NCI-H1417 treated with DMSO at 0.1 percent for 48 hours (cell line): Measurements from ENCODE around the gene PTGFRN.
"Not testable (repeated sequence)": the region's sequence is repeated elsewhere in the genome, so short reads cannot be mapped to it uniquely, and the experiment has no call there.

Source experiments
- DNase-seq: peaks from one replicate; lab custom pipeline; 2025; lab: John Stamatoyannopoulos, UW

The PTGFRN gene

DNA sequence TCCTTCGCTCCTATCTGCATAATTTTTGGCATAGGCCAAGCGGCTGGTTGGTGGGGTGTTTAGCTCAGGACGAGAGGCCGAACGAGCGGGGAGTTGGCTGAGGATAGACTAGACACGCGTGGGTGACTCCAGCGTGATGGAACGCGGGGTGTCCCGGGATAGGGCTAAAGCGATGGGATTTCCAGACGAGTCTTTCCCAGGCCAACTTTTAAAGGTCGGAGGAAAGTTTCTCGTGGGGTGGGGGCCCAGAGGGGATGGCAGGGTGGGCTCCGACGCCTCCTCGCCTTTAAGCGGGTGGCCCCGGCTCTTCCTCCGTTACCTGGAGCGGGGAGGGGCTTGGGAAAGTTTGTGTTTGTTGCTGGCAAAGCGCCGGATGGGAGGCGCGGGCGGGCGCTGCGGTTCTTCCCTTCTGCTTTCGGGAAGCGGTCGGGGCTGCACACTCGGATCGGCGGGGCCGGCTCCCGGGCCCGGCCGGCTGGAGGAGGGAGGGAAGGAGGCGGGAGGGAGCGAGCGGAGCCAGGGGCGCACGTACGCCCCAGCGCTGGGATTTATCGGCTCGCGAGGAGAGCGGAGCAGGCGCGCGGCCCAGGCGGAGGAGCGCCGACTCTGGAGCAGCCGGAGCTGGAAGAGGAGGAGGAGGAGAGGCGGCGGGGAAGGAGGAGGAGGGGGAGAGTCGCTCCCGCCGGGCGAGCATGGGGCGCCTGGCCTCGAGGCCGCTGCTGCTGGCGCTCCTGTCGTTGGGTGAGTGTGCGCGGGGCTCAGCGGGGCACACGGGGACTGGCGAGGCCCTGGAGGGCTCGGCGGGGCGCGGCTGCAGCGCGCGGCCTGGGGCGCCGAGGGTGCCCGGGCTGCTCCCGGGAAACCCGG lies at the start of gene PTGFRN:
TSS of gene PTGFRN (plus strand) at position 405 of the 867 bp plus-strand sequence. CDS start at position 693, 288 bp downstream.
- DNase-seq: no peak

DNA sequence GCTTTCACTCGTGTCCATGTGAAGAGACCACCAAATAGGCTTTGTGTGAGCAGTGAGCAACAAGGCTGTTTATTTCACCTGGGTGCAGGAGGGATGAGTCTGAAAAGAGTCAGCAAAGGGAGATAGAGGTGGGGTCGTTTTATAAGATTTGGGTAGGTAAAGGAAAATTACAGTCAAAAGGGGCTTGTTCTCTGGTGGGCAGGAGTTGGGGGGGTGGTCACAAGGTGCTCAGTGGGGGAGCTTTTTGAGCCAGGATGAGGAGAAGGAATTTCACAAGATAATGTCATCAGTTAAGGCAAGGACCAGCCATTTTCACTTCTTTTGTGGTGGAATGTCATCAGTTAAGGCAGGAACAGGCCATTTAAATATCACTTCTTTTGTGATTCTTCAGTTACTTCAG lies 49.5 kb upstream of the PTGFRN start:
- not testable (repeated sequence) for DNase-seq

DNA sequence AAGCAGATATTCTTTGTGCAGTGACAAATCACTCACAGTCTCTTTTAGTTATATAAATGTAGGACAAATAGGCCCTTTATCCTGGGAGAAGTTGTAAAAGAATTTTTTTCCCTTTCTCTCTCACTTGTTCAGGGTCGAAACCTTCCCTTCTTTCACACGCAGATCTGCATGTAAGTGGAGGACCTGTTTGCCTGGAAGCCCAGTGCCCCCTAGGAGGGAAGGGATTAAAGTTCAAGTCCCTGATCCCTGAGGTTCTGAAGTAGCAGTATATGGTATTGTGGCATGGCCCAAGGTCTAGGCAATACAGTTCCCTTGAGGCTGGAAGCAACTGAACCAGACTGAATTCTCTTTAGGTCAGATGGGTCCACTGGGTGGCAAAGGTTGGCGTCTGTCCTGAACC lies 48.6 kb upstream of the PTGFRN start:
- no peak for DNase-seq

DNA sequence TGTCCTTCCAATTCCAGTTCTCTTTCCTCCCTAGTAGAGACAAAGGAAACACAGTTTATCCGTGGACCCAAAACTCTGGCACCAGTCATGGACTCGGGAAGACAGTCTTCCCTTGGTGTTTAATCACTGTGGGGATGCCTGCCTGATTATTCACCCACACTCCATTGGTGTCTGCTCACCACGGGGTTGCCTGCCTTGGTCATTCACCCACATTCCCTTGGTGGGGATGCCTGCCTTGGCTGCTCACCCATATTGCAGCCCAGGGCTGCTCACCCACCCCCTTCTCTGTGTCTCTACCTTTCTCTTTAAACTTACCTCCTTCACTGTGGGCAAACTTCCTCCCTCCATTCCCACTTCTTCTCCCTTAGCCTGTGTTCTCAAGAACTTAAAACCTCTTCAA lies 46.7 kb upstream of the PTGFRN start:
- not testable (repeated sequence) for DNase-seq

DNA sequence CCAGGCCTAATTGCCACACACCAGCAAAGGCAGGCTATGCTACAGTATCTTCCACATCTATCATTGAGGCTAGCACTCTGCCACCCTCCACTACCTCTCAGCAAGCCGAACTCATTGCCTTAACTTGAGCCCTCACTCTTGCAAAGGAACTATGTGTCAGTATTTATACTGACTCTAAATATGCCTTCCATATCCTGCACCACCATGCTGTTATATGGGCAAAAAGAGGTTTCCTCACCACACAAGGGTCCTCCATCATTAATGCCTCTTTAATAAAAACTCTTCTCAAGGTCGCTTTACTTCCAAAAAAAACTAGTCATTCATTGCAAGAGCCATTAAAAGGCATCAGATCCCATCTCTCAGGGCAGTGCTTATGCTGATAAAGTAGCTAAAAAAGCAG lies 43.2 kb upstream of the PTGFRN start:
- DNase-seq: not testable (repeated sequence)

DNA sequence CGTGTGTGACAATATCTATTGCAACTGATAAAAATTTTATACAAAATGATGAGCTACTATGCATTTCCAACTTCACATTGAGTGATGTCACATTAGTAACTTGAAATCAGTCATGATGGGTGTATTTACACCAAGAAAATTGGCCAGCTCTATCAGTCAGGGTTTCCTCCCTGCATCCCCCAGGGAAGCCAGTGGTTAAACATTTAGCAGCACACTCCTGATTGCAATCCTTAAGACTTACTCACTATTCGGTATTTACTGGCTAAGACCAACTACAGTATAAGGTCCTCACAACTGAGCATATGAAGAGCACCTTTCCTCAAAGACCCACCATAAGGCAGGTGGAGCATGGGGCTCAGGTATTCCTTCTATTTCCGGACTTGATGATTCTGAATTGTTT lies 41.3 kb upstream of the PTGFRN start:
- no peak for DNase-seq

DNA sequence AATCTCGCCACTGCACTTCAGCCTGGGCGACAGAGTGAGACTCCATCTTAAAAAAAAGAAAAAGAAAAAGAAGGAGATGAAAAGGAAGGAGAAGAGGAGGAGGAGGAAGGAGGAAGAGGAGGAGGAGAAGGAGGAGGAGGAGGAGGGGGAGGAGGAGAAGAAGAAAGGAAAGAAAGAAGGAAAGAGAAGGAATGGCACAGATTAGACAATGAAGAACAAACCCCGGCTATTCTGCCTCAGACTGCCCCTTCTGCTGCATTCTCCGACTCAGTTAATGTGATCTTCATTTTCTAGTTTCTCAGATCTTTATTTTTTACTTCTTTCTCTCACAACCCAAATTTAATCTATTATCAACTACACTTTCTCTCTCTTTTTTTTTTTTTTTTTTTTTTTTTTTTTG lies 40.1 kb upstream of the PTGFRN start:
- no peak for DNase-seq

DNA sequence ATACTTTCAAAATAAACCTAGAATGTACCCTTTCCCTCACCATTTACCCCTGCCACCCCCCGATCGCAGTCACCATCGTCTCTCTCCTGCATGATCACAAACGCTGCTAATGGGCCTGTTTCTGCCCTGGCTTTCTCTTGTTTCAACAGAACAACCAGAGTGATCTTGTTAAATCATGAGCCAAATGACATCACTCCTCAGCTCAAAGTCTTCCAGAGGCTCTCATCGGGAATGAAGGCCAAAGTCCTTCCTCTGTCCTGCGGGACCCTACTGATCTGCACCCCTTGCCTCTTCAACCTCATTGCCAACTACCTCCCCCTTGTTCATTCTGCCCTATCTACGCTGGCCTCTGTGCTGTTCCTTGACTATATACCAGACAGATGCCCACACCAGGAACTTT lies 39.4 kb upstream of the PTGFRN start:
- DNase-seq: no peak

DNA sequence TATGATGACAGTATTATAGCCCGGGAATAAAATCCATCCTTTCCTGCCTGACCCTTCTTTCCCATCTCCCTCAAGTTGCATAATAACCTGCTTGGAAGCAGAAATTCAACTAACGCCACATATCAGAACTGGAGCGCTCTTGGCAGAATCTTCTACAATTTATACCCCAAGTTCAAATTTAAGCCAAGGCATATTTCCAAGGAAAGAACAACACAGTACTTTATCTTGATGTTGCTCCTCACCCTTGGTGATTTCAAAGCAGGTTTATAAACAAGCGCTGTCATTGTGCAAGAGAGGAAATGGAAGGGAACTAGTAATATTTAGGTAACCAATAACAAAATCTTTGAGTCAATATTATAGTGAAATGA lies 38.0 kb upstream of the PTGFRN start:
- DNase-seq: no peak

DNA sequence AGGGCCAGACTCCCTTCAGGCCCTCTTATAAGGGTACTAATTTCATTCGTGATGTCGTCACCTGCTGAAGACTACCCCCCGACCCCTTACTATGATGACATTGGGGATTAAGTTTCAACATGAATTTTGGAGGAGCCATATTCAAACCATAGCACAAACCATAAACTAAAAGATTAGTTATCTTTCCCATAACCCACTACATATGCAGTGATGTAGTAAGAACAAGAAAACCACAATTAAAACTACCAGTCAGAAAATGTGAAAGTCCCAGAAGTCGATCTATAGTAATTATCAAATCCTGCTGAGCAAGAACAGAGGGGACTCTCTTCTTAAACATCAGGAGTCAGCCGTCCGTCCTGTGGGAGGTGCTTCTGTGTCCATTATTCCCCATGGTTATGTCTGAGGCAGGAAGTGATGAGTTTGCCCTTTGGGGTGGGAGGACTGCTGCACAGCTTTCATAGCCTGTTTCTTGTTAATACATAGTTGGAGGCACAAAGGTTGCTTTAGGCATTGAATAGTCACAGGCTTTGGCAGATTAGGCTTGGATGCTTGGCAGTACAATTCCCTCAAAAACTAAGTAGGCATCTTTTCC lies 35.9 kb upstream of the PTGFRN start:
- no peak for DNase-seq

DNA sequence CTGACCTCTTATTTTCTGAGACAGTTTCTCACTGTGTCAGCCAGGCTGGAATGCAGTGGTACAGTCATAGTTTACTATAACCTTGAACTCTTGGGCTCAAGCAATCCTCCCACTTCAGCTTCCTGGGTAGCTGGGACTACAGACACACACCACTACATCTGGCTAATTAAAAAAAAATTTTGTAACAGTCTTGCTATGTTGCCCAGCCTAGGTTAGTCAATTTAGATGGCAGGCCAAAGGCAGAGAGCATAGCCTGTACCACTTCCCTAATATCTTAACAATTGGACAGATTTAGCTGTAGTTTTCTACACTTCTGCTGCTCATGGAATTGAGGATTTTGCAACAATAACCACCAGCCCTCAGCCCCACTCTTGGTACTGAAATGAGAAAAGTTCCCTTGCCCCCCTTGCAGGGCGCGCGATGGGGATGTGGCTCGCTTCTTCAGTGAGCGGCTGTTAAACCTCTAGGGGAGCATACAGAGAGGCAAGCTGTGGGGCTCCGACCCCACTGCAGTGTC lies 34.9 kb upstream of the PTGFRN start:
- no peak for DNase-seq

DNA sequence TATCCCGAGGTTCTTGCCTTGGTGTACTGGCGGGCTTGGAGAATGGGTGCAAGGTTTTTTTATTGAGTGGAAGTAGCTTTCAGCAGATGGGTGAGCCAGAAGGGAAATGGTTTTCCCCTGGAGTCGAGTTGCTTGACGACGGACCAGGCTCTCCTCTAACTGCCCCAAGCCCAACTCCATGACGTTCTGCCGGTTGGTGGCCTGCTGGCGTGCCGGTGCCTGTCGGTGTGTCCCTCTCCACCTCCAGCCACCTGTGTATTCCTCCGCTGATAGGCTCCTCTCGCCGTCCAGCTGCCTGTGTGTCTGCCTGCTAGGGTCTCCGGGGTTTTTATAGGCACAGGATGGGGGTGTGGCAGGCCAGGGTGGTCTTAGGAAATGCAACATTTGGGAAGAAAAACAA lies 34.3 kb upstream of the PTGFRN start:
- no peak for DNase-seq

DNA sequence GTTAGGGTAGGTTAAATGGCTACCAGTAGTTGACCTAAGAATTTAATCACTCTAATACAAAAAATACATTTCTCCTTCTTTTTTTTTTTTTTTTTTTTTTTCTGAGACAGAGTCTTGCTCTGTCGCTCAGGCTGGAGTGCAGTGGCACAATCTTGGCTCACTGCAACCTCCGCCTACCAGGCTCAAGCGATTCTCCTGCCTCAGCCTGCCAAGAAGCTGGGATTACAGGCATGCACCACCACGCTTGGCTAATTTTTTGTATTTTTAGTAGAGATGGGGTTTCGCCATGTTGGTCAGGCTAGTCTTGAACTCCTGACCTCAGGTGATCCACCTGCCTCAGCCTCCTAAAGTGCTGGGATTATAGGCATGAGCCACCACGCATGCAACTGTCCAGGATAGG lies 33.8 kb upstream of the PTGFRN start:
- DNase-seq: not testable (repeated sequence)

DNA sequence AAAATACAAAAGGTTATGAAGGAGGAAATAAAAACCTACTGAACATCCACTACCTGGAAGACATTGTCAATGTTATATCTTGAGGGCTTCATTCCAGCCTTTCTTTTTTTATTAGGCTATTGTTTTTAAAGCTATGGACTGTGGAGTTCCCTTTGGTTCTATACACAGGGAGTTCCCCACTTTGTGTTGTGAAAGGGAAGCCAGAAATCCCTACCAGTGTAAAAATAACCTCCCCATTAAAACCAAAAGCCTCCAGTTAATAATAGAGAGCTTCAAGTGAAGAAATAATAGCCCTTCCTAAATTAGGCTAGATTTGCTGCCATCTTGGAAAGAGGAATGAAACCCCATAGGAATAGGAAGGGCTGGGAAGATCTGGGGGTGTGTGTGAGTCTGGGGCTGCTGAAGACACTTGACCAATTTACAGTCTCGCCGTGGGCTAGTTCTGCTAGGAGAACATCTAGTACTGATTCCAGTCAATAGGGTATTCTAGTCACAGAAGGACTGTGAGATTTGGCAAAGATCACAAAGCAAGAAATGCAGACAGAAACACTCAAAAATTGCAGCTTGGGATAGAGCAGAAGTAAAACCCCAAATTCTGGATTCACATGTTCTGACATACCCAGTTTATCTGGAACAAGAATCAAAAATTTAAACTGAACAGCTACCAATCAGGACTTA lies 32.4 kb upstream of the PTGFRN start:
- DNase-seq: no peak

DNA sequence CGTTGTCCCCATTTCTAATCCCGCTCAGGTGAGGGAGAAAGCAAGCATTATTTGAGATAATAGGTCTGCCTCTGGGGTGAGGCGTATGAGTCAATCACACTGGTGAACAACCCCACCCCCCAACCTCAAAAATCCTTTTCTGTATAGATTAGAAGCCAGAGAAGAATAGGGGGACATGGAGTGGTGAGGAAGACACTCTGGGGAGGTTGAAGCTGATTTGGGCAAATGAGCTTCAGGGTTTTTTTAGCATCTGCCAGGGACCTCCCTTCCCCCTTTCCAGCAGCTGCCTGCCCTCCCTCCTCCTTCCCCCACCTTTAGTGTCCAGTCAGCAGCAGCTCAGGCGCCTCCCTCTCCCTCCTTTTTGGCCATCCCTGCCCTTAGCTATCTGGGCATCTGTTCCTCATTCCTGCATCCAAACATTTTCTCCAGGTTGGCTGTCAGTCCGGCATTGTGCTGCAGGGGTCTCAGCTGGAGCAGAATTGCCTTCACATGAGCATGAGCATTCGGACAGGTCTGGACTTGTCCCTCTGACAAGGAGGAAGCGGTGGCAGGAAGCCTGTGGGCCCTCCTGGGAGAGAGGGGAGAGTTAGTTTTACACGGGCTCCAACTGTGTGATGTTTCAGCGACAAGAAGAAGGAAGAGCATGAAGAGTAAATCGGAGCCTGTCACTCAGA lies 30.8 kb upstream of the PTGFRN start:
- DNase-seq: peak; percentile 55

DNA sequence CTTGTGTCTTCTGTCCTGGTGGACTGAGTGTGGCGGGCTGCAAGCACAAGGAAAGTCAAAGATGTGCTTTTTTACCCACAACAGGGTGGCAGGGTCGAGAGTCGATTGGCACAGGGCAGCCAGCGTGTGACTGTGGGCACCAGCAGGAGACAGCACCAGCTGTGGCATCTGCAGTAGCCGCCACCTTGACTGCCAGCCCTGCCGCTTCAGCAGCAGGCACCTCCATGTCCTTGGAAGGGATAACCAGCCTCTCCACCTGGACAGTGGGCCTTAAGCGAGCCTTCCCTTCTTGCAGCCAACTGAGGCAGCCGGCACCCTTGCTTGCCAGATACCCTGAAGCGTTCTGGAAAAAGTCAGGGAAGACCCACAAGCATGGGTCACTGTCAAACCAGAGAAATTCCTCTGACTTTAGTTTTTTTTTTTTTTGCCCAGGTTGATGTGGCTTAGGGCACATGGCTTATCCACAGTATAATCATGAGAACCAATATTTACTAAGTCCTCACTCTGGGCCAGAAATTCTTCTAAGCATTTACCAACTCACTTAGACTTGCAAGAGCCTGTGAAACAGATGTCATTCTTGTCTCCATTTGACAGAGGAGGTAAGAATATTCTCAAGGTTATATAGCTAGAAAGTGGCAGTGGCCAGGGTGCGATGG lies 30.1 kb upstream of the PTGFRN start:
- no peak for DNase-seq

DNA sequence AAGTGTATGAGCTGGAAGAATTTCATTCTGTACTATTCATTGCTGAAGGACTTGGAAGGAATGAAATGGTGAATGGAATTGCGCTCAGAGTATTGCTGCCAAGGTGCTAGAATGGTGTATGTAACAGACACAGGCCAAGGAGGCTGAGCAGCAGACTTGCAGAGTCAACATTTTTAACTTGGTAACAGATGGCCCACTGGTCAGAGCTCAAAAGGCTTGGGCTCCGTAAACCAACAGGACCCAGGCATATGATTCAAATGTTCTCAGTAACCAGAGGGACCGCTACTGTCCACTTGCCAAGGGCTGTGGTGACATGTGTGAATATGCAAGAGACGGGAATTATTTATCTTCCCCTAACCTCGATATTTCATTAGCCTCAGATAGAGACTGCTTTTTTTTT lies 28.8 kb upstream of the PTGFRN start:
- DNase-seq: no peak

DNA sequence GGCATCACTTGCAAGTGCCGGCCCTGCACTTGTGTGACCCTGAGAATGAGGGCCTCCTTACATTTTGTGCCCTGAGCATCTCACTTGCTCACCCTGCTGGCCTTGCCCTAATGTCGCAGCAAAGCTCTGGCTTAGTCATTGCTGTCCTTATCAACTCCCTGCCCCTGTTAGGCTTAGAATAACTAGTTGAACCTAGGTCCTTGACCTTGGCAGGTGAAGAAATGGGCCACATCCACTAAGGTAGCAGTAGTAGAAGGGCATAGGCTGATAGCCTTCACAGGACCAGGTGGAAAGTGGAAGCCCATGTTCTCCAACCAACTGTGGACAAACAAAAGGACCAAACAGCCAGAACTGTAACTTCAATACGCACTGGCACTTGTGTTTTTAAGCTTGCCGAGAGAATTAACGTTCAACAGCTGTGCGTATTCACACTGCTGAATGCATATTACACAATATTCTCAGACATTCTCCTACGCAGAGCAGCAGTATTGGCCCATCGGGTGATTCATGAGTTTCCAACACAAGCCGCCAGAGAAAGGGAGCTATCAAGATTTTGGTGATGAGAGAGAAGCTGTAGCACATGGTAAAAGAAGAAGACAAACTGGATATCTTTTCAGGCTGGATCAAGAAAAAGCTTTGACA lies 27.7 kb upstream of the PTGFRN start:
- DNase-seq: no peak

DNA sequence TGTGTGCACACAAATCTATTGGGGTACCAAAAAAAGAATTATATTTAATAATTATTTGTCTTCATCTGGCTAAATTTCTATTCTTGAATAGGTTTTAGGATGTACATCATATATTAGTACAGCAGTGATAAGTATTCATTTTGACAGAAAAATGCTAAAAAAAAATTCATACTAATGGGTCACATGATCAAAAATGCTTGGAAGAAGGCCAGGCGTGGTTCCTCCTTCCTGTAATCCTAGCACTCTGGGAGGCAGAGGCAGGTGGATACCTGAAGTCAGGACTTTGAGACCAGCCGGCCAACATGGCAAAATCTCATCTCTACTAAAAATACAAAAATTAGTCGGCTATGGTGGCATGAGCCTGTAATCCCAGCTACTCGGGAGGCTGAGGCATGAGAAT lies 26.9 kb upstream of the PTGFRN start:
- no peak for DNase-seq

DNA sequence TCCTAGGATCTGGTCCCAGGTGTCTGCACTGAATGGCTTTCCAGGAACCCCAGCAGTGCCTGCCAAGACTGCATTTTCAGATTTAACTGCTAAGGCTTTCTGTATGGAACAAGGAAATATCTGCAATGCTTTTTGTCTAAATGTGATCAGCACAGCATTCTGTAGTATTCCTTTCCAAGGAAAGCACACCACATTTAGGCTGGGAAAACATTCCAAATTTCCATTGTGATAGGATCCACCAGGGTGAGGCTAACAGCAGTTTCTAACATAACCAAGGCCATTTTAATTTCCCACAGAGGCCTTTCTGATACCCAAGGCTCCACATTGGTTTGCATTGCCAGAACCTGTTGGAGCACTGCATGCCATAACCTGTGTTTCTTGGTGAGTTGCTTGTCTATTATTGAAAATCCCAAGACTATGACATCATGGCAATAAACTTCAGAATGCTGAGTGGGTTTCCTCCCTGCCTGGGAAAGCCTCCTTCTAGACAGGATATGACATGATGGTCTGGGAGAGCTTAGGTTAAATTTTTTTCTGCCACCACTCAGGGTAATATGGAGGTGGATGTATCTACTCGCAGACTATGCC lies 23.3 kb upstream of the PTGFRN start:
- no peak for DNase-seq

DNA sequence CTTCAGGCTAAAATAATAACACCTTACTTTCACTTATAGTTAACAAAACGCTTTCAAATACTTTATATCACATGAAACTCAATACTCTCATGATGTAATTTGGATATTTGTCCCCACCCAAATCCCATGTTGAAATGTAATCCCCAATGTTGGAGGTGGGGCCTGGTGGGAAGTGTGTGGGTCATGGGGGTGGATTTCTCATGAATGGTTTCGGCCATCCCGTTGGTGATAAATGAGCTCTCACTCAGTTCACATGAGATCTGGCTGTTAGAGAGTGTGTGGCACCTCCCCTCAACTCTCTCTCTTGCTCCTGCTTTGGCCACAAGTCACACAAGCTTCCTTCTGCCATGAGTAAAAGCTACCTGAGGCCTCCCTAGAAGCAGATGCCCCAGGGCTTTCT lies 22.5 kb upstream of the PTGFRN start:
- no peak for DNase-seq
